Neural cell (in vitro differentiated cells): ENCODE results near the gene GPAT3. TPM values are rescaled to one million over a fixed set of nuclear protein-coding genes. Genes with fewer than 3 reads are reported as not detected.
"Not testable (repeated sequence)": the region's sequence is repeated elsewhere in the genome, so short reads cannot be mapped to it uniquely, and the experiment has no call there.

Source experiments
- H2AFZ ChIP-seq: fragments of 200-600, 300-800 bp; sonication (generic), shearing (Covaris generic); 2 replicates; pipeline ENCODE4 v1.6.0; 2014; ENCODE audit warnings: low read depth, mild to moderate bottlenecking, antibody characterized with exemption, low read length, moderate library complexity
- H3F3A ChIP-seq: fragments of 200-600 bp; shearing (Covaris generic); 2 replicates; pipeline ENCODE4 v1.6.1; 2016; ENCODE audit warnings: mild to moderate bottlenecking, moderate library complexity, mixed read lengths, antibody characterized with exemption, low read length; ENCODE audit not compliant: insufficient read depth, poor library complexity, severe bottlenecking
- H3K27ac ChIP-seq: fragments of 200-600, 300-800 bp; sonication (generic), shearing (Covaris generic); 2 replicates; pipeline ENCODE4 v1.5.1; 2014; ENCODE audit warnings: mild to moderate bottlenecking, low read length, moderate library complexity
- H3K27me3 ChIP-seq: fragments of 300-800, 200-600 bp; sonication (generic), shearing (Covaris generic); 2 replicates; pipeline ENCODE4 v1.6.0; 2014; ENCODE audit warnings: mild to moderate bottlenecking, low read depth, low read length, moderate library complexity; ENCODE audit not compliant: insufficient read depth
- H3K36me3 ChIP-seq: fragments of 300-800, 200-600 bp; sonication (generic), shearing (Covaris generic); 2 replicates; pipeline ENCODE4 v1.5.1; 2014; ENCODE audit warnings: mild to moderate bottlenecking, antibody characterized with exemption, low read length, moderate library complexity; ENCODE audit not compliant: insufficient read depth
- H3K4me2 ChIP-seq: fragments of 300-800, 200-600 bp; sonication (generic), shearing (Covaris generic); 2 replicates; pipeline ENCODE4 v1.6.0; 2014; ENCODE audit warnings: mild to moderate bottlenecking, low read length
- H3K4me3 ChIP-seq: fragments of 300-800, 200-600 bp; sonication (generic), shearing (Covaris generic); 2 replicates; pipeline ENCODE4 v1.5.1; 2014; ENCODE audit warnings: mild to moderate bottlenecking, low read length, moderate library complexity
- H3K79me2 ChIP-seq: fragments of 200-600 bp; shearing (Covaris generic); replicated peaks from 2 replicates; pipeline ENCODE4 v1.6.0; 2014; ENCODE audit warnings: mild to moderate bottlenecking, low read length, moderate library complexity; ENCODE audit not compliant: insufficient read depth
- H3K9ac ChIP-seq: fragments of 300-800, 200-600 bp; sonication (generic), shearing (Covaris generic); 2 replicates; pipeline ENCODE4 v1.6.1; 2016; ENCODE audit warnings: mild to moderate bottlenecking, low read length, mixed read lengths
- H3K9me2 ChIP-seq: fragments of 200-600 bp; shearing (Covaris generic); 2 replicates; pipeline ENCODE4 v1.6.1; 2016; ENCODE audit warnings: mild to moderate bottlenecking, low read length, mixed read lengths; ENCODE audit not compliant: insufficient read depth
- H3K9me3 ChIP-seq: fragments of 200-600, 300-800 bp; sonication (generic), shearing (Covaris generic); 2 replicates; pipeline ENCODE4 v1.6.1; 2016; ENCODE audit warnings: mild to moderate bottlenecking, mixed run types, low read length, moderate library complexity, mixed read lengths
- H4K20me1 ChIP-seq: fragments of 200-600 bp; shearing (Covaris generic); 2 replicates; pipeline ENCODE4 v1.6.1; 2016; ENCODE audit warnings: mild to moderate bottlenecking, mixed run types; ENCODE audit not compliant: insufficient read depth
- CTCF ChIP-seq: fragments of 450-650 bp; IDR thresholded peaks from 2 replicates; pipeline ENCODE4 v1.5.1; 2014; ENCODE audit warnings: antibody characterized with exemption, mild to moderate bottlenecking, moderate library complexity; ENCODE audit not compliant: poor library complexity, severe bottlenecking
- EP300 ChIP-seq: fragments of 450-650 bp; conservative IDR thresholded peaks from 2 replicates; pipeline ENCODE4 v1.6.1; 2014; ENCODE audit warnings: antibody characterized with exemption, mild to moderate bottlenecking, moderate library complexity; ENCODE audit not compliant: poor library complexity, severe bottlenecking
- EZH2 ChIP-seq: fragments of 200-600, 300-800 bp; shearing (Covaris generic), sonication (generic); IDR thresholded peaks from 2 replicates; pipeline ENCODE4 v1.6.1; 2014; ENCODE audit warnings: antibody characterized with exemption, low read length, borderline replicate concordance, mild to moderate bottlenecking; ENCODE audit not compliant: insufficient read depth, poor library complexity, severe bottlenecking
- MXI1 ChIP-seq: fragments of 450-650 bp; conservative IDR thresholded peaks from 2 replicates; pipeline ENCODE4 v1.6.1; 2014; ENCODE audit warnings: antibody characterized with exemption, mild to moderate bottlenecking; ENCODE audit not compliant: poor library complexity, severe bottlenecking
- POLR2AphosphoS5 ChIP-seq: IDR thresholded peaks from 2 replicates; pipeline ENCODE4 v1.6.1; 2012
- RAD21 ChIP-seq: fragments of 450-650 bp; conservative IDR thresholded peaks from 2 replicates; pipeline ENCODE4 v1.6.1; 2014; ENCODE audit warnings: antibody characterized with exemption, mild to moderate bottlenecking, moderate library complexity
- REST ChIP-seq: IDR thresholded peaks from 2 replicates; pipeline ENCODE4 v1.6.1; 2012; ENCODE audit warnings: borderline replicate concordance
- SMC3 ChIP-seq: fragments of 450-650 bp; conservative IDR thresholded peaks from 2 replicates; pipeline ENCODE4 v1.6.1; 2014; ENCODE audit warnings: antibody characterized with exemption, mild to moderate bottlenecking, moderate library complexity; ENCODE audit not compliant: poor library complexity
- TAF1 ChIP-seq: IDR thresholded peaks from 2 replicates; pipeline ENCODE4 v1.6.1; 2012; ENCODE audit warnings: low read depth
- polyA plus RNA-seq: library from polyadenylated mRNA; depleted of rRNA; stranded (reverse); fragments of >200 nt; gene quantifications from 2 replicates; pipeline ENCODE4 v1.2.3, GENCODE V29; 2014

The GPAT3 gene
- polyA plus RNA-seq, 1 donor from 2014 or later = not detected

GRCh38 chr4:83572848-83573247 is 36.9 kb downstream of the GPAT3 start:
- no peaks in the 10 kb centered on the region for H3K9me3 ChIP-seq
- no peak overlapping the region for H3K9ac ChIP-seq
- no peak overlapping the region for H3K4me3 ChIP-seq
- H3K36me3 ChIP-seq = no peaks in the 10 kb centered on the region
- H2AFZ ChIP-seq = no peak overlapping the region
- no peak overlapping the region for H3K4me2 ChIP-seq
- no peaks in the 10 kb centered on the region for H4K20me1 ChIP-seq
- H3F3A ChIP-seq = no peaks in the 10 kb centered on the region
- no peaks in the 10 kb centered on the region for H3K9me2 ChIP-seq
- no peak overlapping the region for H3K27ac ChIP-seq
- TF ChIP-seq MXI1 (no peak), TAF1 (no peak), SMC3 (no peak), EP300 (no peak), REST (no peak), POLR2AphosphoS5 (no peak), EZH2 (no peak), CTCF (no peak), RAD21 (no peak)
- no peaks in the 10 kb centered on the region for H3K27me3 ChIP-seq
- no peaks in the 10 kb centered on the region for H3K79me2 ChIP-seq

GRCh38 chr4:83574247-83574646 is 38.3 kb downstream of the GPAT3 start:
- H3K4me2 ChIP-seq = no peak overlapping the region
- H3K27ac ChIP-seq = no peak overlapping the region
- H3K9me3 ChIP-seq = no peaks in the 10 kb centered on the region
- TF ChIP-seq RAD21 (no peak), EZH2 (no peak), CTCF (no peak), EP300 (no peak), POLR2AphosphoS5 (no peak), TAF1 (no peak), SMC3 (no peak), REST (no peak), MXI1 (no peak)
- no peak overlapping the region for H3K9ac ChIP-seq
- H3K79me2 ChIP-seq = no peaks in the 10 kb centered on the region
- H3K9me2 ChIP-seq = no peaks in the 10 kb centered on the region
- no peaks in the 10 kb centered on the region for H3K27me3 ChIP-seq
- H3F3A ChIP-seq = no peaks in the 10 kb centered on the region
- no peak overlapping the region for H2AFZ ChIP-seq
- no peaks in the 10 kb centered on the region for H4K20me1 ChIP-seq
- no peak overlapping the region for H3K4me3 ChIP-seq
- H3K36me3 ChIP-seq = no peaks in the 10 kb centered on the region

DNA sequence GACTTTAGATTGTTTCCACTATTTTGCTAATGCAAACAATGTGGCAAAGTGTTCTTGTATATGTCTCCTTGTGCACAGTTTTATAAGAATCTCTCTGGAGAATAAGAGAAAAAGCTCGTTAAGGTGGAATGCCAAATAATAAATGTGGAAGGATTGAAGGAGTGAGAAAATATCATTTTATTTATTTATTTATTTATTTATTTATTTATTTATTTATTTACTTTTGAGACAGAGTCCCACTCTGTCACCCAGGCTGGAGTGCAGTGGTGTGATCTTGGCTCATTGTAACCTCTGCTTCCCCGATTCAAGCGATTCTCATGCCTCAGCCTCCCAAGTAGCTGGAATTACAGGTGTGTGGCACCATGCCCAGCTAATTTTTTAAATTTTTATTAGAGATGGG is 40.3 kb downstream of the GPAT3 start:
- H3K9me3 ChIP-seq, H3K9ac ChIP-seq, H3K4me2 ChIP-seq, H4K20me1 ChIP-seq, H3K9me2 ChIP-seq, H3K36me3 ChIP-seq, H2AFZ ChIP-seq, H3K79me2 ChIP-seq, H3F3A ChIP-seq, H3K27ac ChIP-seq, H3K4me3 ChIP-seq, H3K27me3 ChIP-seq: not testable (repeated sequence)
